Stimulated activated CD4-positive, alpha-beta T cell treated with anti-CD3 and anti-CD28 coated beads, Interleukin-1b, Interleukin-23, amount 100 ng/mL, for 24 hours (primary cell): ENCODE results near the gene RIC8A.

Experiments used
- DNase-seq, 4 experiments: peaks; one replicate each; pipeline ENCODE4 v3.0.0-alpha.2; 2020; ENCODE audit warnings: low read depth in 4 of 4, low spot score in 1 of 4

The RIC8A gene

GRCh38 chr11:203945-204586, 3.4 kb upstream of the RIC8A start:
- no peak for DNase-seq

- no peak for DNase-seq
Measured at GRCh38 chr11:204587-205109, 2.9 kb upstream of the RIC8A start.

- DNase-seq: no peak
Measured at GRCh38 chr11:205221-206001, 2.1 kb upstream of the RIC8A start.

DNA sequence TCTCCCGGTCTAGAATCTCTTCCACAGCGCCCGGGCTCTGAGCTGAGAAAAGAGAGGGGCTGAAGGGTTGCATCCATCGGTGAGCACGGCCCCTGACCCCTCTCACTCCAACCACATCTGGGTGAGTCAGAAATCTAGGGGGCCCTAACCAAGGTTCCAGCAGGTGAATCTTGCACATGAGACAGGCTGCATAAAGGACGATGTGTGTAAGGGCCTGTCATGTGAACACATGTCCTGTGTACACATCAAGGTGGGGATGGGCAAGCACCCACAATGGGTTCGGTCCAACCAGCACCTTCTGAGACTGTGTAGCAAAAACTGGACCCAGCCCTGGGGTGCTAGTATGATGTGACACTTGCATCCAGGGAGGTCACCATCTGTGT, 1.5 kb upstream of the RIC8A start:
- DNase-seq: no peak

- DNase-seq: no peak
Measured at GRCh38 chr11:206526-207207, 841 bp upstream of the RIC8A start.

- DNase-seq: no peak
Measured at GRCh38 chr11:207863-208180, 314 bp downstream of the RIC8A start.

GRCh38 chr11:208181-208916, 841 bp downstream of the RIC8A start:
- DNase-seq: peak; percentile 53 to 73 (median 69)

- no peak for DNase-seq
Measured at GRCh38 chr11:208917-209260, 1.4 kb downstream of the RIC8A start.

- DNase-seq: no peak
Measured at GRCh38 chr11:209275-210121, 2.0 kb downstream of the RIC8A start.

GRCh38 chr11:210122-210802, 2.8 kb downstream of the RIC8A start:
- DNase-seq: no peak

DNA sequence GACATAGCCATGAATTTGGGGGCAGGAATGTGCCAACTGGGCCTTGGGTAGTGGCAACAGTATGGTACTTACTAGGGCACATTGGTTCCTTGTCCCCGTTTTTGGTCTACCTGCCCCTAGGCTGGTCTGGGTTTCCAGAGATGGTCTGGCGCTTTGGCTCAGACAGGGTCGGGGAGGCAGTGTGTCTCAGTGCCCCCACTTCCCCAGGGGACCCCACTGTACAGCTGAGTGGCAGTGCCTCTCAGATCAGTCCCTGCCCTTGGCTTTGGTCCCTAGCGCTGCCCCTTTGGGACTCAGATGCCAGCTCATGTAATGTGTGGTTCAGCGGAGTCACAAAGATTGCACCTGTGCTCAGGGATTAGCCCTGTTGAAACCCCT, 3.3 kb downstream of the RIC8A start:
- no peak for DNase-seq

DNA sequence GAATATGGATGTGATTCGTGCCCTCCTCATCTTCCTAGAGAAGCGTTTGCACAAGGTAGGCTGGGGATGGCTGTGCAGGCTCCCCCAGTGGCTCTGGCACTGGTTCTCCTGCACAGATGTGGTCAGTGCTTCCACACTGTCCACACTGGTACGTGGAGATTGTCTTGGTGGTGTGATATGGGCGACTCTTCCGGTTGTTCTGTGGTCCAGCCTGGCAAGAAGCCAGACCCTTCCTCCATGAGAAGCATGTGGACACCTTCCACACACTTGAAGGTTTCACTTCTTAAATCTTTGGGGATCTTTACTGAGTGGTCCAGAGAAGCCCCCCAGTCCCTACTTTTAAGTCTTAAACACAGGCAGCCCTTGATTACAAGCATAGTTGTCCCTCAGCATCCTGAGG, 3.8 kb downstream of the RIC8A start:
- no peak for DNase-seq

GRCh38 chr11:211741-212140, 4.2 kb downstream of the RIC8A start:
- DNase-seq: no peak

DNA sequence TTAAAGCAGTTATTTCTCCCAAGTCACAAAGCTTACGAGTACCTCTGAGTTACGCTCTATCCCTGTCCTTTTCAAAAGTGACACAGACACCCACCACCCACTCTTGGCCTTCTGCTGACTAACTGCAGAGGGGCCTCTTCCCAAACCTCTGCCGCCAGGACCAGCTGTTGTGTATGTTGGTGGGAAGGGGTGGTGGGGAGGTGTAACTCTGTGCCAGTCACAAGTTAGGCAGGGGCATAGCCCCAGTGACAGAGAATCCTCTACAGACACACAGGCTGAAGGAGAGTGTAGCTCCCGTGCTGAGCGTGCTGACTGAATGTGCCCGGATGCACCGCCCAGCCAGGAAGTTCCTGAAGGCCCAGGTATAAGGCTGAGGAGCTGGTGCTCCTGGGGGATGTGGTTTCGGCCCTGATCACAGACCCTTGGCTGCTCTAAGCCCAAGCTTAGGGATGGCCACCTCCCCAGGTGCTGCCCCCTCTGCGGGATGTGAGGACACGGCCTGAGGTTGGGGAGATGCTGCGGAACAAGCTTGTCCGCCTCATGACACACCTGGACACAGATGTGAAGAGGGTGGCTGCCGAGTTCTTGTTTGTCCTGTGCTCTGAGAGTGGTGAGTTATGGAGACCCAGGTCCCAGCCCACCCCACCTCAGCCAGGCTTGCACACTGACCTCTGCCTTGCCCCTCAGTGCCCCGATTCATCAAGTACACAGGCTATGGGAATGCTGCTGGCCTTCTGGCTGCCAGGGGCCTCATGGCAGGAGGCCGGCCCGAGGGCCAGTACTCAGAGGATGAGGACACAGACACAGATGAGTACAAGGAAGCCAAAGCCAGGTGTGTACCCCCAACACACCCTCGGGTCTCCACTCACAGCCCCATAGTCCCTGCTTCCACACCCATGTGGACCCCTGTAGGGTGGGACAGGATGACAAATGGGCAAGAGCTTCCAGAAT, 4.9 kb downstream of the RIC8A start:
- DNase-seq: no peak

DNA sequence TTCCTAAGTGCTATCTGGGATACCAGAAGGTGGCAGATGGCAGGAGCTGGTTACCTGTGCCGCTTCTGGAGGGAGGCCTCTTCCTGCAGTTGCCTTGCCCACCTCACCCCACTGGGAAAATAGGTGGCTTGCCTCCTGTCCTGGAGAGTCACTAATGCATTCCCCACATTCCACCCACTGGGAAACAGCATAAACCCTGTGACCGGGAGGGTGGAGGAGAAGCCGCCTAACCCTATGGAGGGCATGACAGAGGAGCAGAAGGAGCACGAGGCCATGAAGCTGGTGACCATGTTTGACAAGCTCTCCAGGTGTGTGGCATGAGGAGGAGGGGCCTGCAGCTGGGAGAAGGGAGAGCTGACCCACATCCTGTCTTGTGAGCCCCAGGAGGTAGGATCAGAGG, 5.6 kb downstream of the RIC8A start:
- no peak for DNase-seq

GRCh38 chr11:214083-214482, 6.6 kb downstream of the RIC8A start:
- DNase-seq: no peak

GRCh38 chr11:215581-216037, 8.1 kb downstream of the RIC8A start:
- DNase-seq: no peak

GRCh38 chr11:216081-216974, 8.8 kb downstream of the RIC8A start:
- DNase-seq: no peak
